Prostate gland (tissue), 2 donors: ENCODE results near the gene FHIT. TPM values are rescaled to one million over a fixed set of nuclear protein-coding genes. Genes with fewer than 3 reads are reported as not detected.

Experiments
- DNase-seq: peaks from one replicate; pipeline ENCODE4 v3.0.0-alpha.2; 2019; ENCODE audit warnings: low spot score
- H3K27ac ChIP-seq, 2 donors: fragments of 200-600 bp; sonication (generic); 2 replicates each; pipeline ENCODE4 v1.5.1; 2017 to 2019
- H3K27me3 ChIP-seq: fragments of 200-600 bp; sonication (generic); replicated peaks from 2 replicates; pipeline ENCODE4 v1.5.1; 2019; ENCODE audit not compliant: insufficient read depth
- H3K36me3 ChIP-seq, 2 donors: fragments of 200-600 bp; sonication (generic); 1 replicate in 1 of 2; 2 replicates in 1 of 2; pipeline versions ENCODE4 v1.5.1 to v1.8.1; 2017 to 2019
- H3K4me1 ChIP-seq: fragments of 200-600 bp; sonication (generic); replicated peaks from 2 replicates; pipeline ENCODE4 v1.5.1; 2019
- H3K4me3 ChIP-seq, 2 donors: fragments of 200-600 bp; sonication (generic); 2 replicates each; pipeline ENCODE4 v1.5.1; 2017 to 2019
- H3K9me3 ChIP-seq: fragments of 200-600 bp; sonication (generic); 2 replicates; pipeline ENCODE4 v1.5.1; 2017
- POLR2A ChIP-seq: fragments of 450-650 bp; IDR thresholded peaks from one replicate; pipeline ENCODE4 v1.6.1; 2016; ENCODE audit warnings: antibody characterized with exemption, mild to moderate bottlenecking
- POLR2AphosphoS5 ChIP-seq: sonication (generic); formaldehyde crosslinking; IDR thresholded peaks from one replicate; pipeline ENCODE4 v1.6.1; 2017; ENCODE audit warnings: antibody characterized with exemption
- WGBS: methylation state at CpG from one replicate; pipeline ENCODE4 v1.1.5; 2018; 5-methylcytosine and 5-hydroxymethylcytosine counted together
- intact Hi-C: fragments of 100-400 bp; cut with DNase I; formaldehyde crosslinking; loops from one replicate; pipeline ENCODE4 v1.14.2; 2022
- total RNA-seq, 2 donors: library from RNA; depleted of rRNA; stranded (reverse); fragments of >200 nt; gene quantifications; one replicate each; pipeline ENCODE4 v1.1.0, GENCODE V29; 2016
- TF ChIP-seq, protein P1 (sequence below), 4 experiments: fragments of 200-600 bp in 2 of 4; fragments of 450-650 bp in 2 of 4; sonication (generic) in 2 of 4; IDR thresholded peaks; 1 replicate in 3 of 4; 2 replicates in 1 of 4; pipeline ENCODE4 v1.5.1; 2016 to 2019; ENCODE audit warnings: antibody characterized with exemption in 4 of 4, mild to moderate bottlenecking in 2 of 4, moderate library complexity in 2 of 4

The FHIT gene
- total RNA-seq, 2 donors from 2014 or later = 6.4 to 10.4 TPM

DNA sequence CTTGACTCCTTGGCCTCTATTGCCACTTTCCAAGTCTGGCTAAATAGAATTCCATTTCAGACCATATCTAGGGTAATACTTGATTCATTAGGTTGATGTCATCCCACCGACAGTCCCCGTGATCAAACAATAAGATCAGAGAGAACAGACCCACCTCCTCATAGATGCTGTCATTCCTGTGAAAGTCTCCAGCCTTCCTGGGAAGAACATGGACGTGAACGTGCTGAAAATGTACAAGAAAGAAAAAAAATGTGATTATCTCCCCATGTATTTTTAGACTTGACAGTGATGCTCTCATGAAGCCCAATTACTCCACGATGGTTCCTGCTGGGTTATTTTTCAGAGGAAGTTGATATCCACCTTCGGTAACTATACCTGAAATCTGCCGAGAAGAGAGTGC, 1329.1 kb downstream of the FHIT start:
- intact Hi-C loops = no loop called here
- 98% methylated on average over 7 of the region's 7 CpGs for WGBS
- Histone ChIP-seq H3K27ac (no peak overlapping the region), H3K36me3 (no peaks in the 10 kb centered on the region), H3K4me1 (no peaks in the 10 kb centered on the region), H3K4me3 (no peak overlapping the region), H3K9me3 (no peaks in the 10 kb centered on the region), H3K27me3 (no peaks in the 10 kb centered on the region)
- TF ChIP-seq POLR2A = no peak
- TF ChIP-seq POLR2AphosphoS5 = no peak
- TF ChIP-seq, protein P1, sequence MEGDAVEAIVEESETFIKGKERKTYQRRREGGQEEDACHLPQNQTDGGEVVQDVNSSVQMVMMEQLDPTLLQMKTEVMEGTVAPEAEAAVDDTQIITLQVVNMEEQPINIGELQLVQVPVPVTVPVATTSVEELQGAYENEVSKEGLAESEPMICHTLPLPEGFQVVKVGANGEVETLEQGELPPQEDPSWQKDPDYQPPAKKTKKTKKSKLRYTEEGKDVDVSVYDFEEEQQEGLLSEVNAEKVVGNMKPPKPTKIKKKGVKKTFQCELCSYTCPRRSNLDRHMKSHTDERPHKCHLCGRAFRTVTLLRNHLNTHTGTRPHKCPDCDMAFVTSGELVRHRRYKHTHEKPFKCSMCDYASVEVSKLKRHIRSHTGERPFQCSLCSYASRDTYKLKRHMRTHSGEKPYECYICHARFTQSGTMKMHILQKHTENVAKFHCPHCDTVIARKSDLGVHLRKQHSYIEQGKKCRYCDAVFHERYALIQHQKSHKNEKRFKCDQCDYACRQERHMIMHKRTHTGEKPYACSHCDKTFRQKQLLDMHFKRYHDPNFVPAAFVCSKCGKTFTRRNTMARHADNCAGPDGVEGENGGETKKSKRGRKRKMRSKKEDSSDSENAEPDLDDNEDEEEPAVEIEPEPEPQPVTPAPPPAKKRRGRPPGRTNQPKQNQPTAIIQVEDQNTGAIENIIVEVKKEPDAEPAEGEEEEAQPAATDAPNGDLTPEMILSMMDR (IDR thresholded peaks at IDR 0.05) = no peak
- DNase-seq = no peak

DNA sequence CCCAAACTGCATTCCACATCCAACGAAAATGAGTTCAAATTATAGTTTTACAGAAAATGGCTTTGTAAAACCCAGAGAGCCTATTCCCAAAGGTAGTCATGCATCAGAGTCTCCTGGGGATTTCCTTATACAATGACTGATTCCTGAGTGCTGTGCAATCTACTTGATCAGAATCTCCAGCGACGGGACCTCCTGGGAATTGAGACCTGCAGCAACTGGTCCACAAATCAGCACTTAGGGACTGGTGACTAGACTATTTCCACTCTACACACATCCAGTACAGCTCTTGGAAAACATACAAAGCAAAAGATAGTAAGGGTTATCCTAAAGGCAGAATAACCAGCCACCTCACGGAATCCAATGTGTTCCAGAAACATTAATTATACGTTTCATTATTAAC, 1330.4 kb downstream of the FHIT start:
- H3K4me3 ChIP-seq = no peak overlapping the region
- H3K36me3 ChIP-seq = no peaks in the 10 kb centered on the region
- no peaks in the 10 kb centered on the region for H3K4me1 ChIP-seq
- intact Hi-C loops = no loop called here
- H3K9me3 ChIP-seq = no peaks in the 10 kb centered on the region
- TF ChIP-seq, protein P1 (IDR thresholded peaks at IDR 0.05) = no peak
- TF ChIP-seq POLR2A = no peak
- TF ChIP-seq POLR2AphosphoS5 = no peak
- no peak for DNase-seq
- 94% methylated on average over 5 of the region's 5 CpGs for WGBS
- H3K27ac ChIP-seq = no peak overlapping the region
- no peaks in the 10 kb centered on the region for H3K27me3 ChIP-seq

GRCh38 chr3:59919586-59919985, 1331.7 kb downstream of the FHIT start:
- H3K4me1 ChIP-seq = no peaks in the 10 kb centered on the region
- intact Hi-C loops = no loop called here
- WGBS = 54% methylated on average over 2 of the region's 2 CpGs
- TF ChIP-seq, protein P1 (IDR thresholded peaks at IDR 0.05) = no peak
- TF ChIP-seq POLR2A (no peak), POLR2AphosphoS5 (no peak)
- no peak overlapping the region for H3K4me3 ChIP-seq
- no peaks in the 10 kb centered on the region for H3K9me3 ChIP-seq
- no peak for DNase-seq
- no peaks in the 10 kb centered on the region for H3K36me3 ChIP-seq
- H3K27me3 ChIP-seq = no peaks in the 10 kb centered on the region
- no peak overlapping the region for H3K27ac ChIP-seq

DNA sequence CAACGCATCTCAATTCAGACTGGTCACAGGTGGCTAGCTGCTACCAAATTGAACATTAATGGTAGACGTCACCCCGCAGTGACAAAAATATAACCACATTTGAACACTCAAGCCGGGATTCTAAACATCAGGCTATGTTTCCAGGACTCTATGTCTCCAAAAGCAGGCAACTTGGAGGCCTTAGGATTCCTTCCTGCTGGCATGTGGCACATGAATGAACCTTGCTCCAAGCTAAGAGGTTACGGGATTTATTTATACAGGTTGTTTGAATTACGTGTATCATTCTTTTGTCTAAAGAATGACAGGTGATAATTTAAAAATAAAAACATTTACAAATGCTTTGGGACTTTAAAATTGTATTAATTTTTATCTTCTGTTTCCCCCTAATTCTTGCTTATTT, 1337.0 kb downstream of the FHIT start:
- H3K4me3 ChIP-seq = no peak overlapping the region
- intact Hi-C loops = no loop called here
- no peaks in the 10 kb centered on the region for H3K4me1 ChIP-seq
- H3K9me3 ChIP-seq = no peaks in the 10 kb centered on the region
- no peak for DNase-seq
- no peaks in the 10 kb centered on the region for H3K36me3 ChIP-seq
- TF ChIP-seq, protein P1 (IDR thresholded peaks at IDR 0.05) = no peak
- no peak for TF ChIP-seq POLR2AphosphoS5
- no peak for TF ChIP-seq POLR2A
- H3K27ac ChIP-seq = no peak overlapping the region
- no peaks in the 10 kb centered on the region for H3K27me3 ChIP-seq
- WGBS = 85% methylated on average over 6 of the region's 6 CpGs

DNA sequence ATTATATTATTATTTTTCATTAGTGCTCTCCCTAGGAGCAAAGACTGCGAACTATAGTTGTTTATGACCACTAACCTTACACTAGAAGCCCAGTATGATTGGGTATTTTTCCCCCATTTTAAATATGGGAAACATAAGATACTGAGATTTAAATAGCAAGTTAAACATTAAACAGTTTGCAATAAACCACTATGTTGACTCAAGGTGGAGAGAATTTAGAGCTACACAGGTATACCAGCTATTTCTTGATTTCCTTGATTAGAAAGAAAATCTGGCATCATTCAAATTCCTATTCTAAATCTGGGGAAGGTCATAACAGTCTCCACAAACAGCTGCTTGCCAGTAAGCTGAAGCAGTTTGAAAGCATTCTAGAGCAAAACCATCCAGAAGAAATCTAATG, 1337.6 kb downstream of the FHIT start:
- no peaks in the 10 kb centered on the region for H3K9me3 ChIP-seq
- no peaks in the 10 kb centered on the region for H3K4me1 ChIP-seq
- no peak overlapping the region for H3K4me3 ChIP-seq
- H3K27ac ChIP-seq = no peak overlapping the region
- intact Hi-C loops = no loop called here
- no peaks in the 10 kb centered on the region for H3K36me3 ChIP-seq
- H3K27me3 ChIP-seq = no peaks in the 10 kb centered on the region
- TF ChIP-seq POLR2A = no peak
- TF ChIP-seq, protein P1 (IDR thresholded peaks at IDR 0.05) = no peak
- WGBS = 90% methylated on average over 1 of the region's 1 CpG
- DNase-seq = no peak
